Activated B cell treated with CpG ODN at 0.5 μM for 24 hours (primary cell): ENCODE results near the gene NCKAP5. TPM values are rescaled to one million over a fixed set of nuclear protein-coding genes. Genes with fewer than 3 reads are reported as not detected.

ENCODE experiments used
- ATAC-seq: fragments of 200-7000 bp; cut with Tn5 transposase; one replicate; pipeline ENCODE4 v1.10.0; 2021; ENCODE audit warnings: low read depth, mild to moderate bottlenecking, moderate library complexity
- CTCF ChIA-PET: fragments of 350-600 bp; sonication (Branson Sonifier 250); formaldehyde crosslinking; loops from one replicate; lab custom pipeline; 2021; ENCODE audit warnings: antibody characterized with exemption; lab: Charles Lee
- POLR2A ChIA-PET: fragments of 350-600 bp; sonication (Branson Sonifier 250); formaldehyde crosslinking; loops from one replicate; lab custom pipeline; 2021; ENCODE audit warnings: antibody characterized with exemption; lab: Charles Lee
- DNase-seq: peaks from one replicate; pipeline ENCODE4 v3.0.0; 2022
- H3K27ac Mint-ChIP-seq: one replicate; pipeline ENCODE4 v1.8.0; 2020; ENCODE audit warnings: mixed read lengths
- H3K27me3 Mint-ChIP-seq: one replicate; pipeline ENCODE4 v1.8.0; 2021; ENCODE audit warnings: mixed read lengths
- H3K36me3 Mint-ChIP-seq: one replicate; pipeline ENCODE4 v1.8.0; 2021; ENCODE audit warnings: low read depth, mixed read lengths
- H3K4me1 Mint-ChIP-seq: one replicate; pipeline ENCODE4 v1.8.0; 2021; ENCODE audit warnings: mixed read lengths
- H3K4me3 Mint-ChIP-seq: one replicate; pipeline ENCODE4 v1.8.0; 2020; ENCODE audit warnings: mild to moderate bottlenecking, mixed read lengths
- H3K9me3 Mint-ChIP-seq: one replicate; pipeline ENCODE4 v1.8.0; 2020; ENCODE audit warnings: mixed read lengths
- CTCF ChIP-seq: fragments of 200-600 bp; IDR thresholded peaks from one replicate; pipeline ENCODE4 v1.8.0; 2022; ENCODE audit warnings: antibody characterized with exemption, mild to moderate bottlenecking
- intact Hi-C: fragments of 100-400 bp; cut with micrococcal nuclease; formaldehyde crosslinking; loops from one replicate; pipeline ENCODE4 v1.15.1; 2024
- total RNA-seq: library from RNA; stranded (reverse); gene quantifications from 2 replicates; pipeline ENCODE4 v1.2.3, GENCODE V29; 2022

NCKAP5 gene
- total RNA-seq, 1 donor from 2014 or later: not detected

GRCh38 chr2:133240491-133241223 is 327.6 kb downstream of the NCKAP5 start:
- DNase-seq: no peak
- ChIA-PET POLR2A (no interaction called here), CTCF (interaction anchor here (1.2 kb wide), 1 partner anchor 14 kb away, joined by 3 read pairs; no protein-coding TSS in a partner anchor)
- ATAC-seq: no peak
- H3K27me3 Mint-ChIP-seq: no peaks in the 10 kb centered on the region
- intact Hi-C loops: no loop called here
- H3K27ac Mint-ChIP-seq: no peak overlapping the region
- no peaks in the 10 kb centered on the region for H3K4me1 Mint-ChIP-seq
- no peaks in the 10 kb centered on the region for H3K9me3 Mint-ChIP-seq
- H3K4me3 Mint-ChIP-seq: no peak overlapping the region
- H3K36me3 Mint-ChIP-seq: no peaks in the 10 kb centered on the region
- TF ChIP-seq CTCF: no peak

GRCh38 chr2:133235968-133236367 is 332.3 kb downstream of the NCKAP5 start:
- ChIA-PET CTCF (no interaction called here), POLR2A (no interaction called here)
- no peak for DNase-seq
- TF ChIP-seq CTCF: no peak
- intact Hi-C loops: no loop called here
- Mint-ChIP-seq H3K9me3 (no peaks in the 10 kb centered on the region), H3K27ac (no peak overlapping the region), H3K4me3 (no peak overlapping the region), H3K27me3 (no peaks in the 10 kb centered on the region), H3K4me1 (no peaks in the 10 kb centered on the region), H3K36me3 (no peaks in the 10 kb centered on the region)
- ATAC-seq: no peak

GRCh38 chr2:133232556-133232955 is 335.7 kb downstream of the NCKAP5 start:
- no peak overlapping the region for H3K27ac Mint-ChIP-seq
- ChIA-PET CTCF (no interaction called here), POLR2A (no interaction called here)
- no peak overlapping the region for H3K4me3 Mint-ChIP-seq
- H3K27me3 Mint-ChIP-seq: no peaks in the 10 kb centered on the region
- ATAC-seq (no peak), DNase-seq (no peak)
- H3K9me3 Mint-ChIP-seq: no peaks in the 10 kb centered on the region
- no peak for TF ChIP-seq CTCF
- intact Hi-C loops: no loop called here
- H3K36me3 Mint-ChIP-seq: no peaks in the 10 kb centered on the region
- no peaks in the 10 kb centered on the region for H3K4me1 Mint-ChIP-seq

GRCh38 chr2:133231264-133231663 is 337.0 kb downstream of the NCKAP5 start:
- CTCF ChIA-PET: no interaction called here
- ATAC-seq (no peak), DNase-seq (no peak)
- POLR2A ChIA-PET: no interaction called here
- Mint-ChIP-seq H3K36me3 (no peaks in the 10 kb centered on the region), H3K4me3 (no peak overlapping the region), H3K27me3 (no peaks in the 10 kb centered on the region), H3K27ac (no peak overlapping the region), H3K9me3 (no peaks in the 10 kb centered on the region), H3K4me1 (no peaks in the 10 kb centered on the region)
- no peak for TF ChIP-seq CTCF
- intact Hi-C loops: no loop called here

GRCh38 chr2:133229974-133230373 is 338.3 kb downstream of the NCKAP5 start:
- Mint-ChIP-seq H3K27ac (no peak overlapping the region), H3K27me3 (no peaks in the 10 kb centered on the region), H3K9me3 (no peaks in the 10 kb centered on the region), H3K4me1 (no peaks in the 10 kb centered on the region), H3K36me3 (no peaks in the 10 kb centered on the region), H3K4me3 (no peak overlapping the region)
- TF ChIP-seq CTCF: no peak
- ATAC-seq: no peak
- DNase-seq: no peak
- POLR2A ChIA-PET: no interaction called here
- CTCF ChIA-PET: no interaction called here
- intact Hi-C loops: no loop called here
